IPS-NIHi11 (cell line): ENCODE measurements around the gene EFNA2.

Experiments
- DNase-seq: peaks from one replicate; pipeline ENCODE4 v3.0.0; 2012; ENCODE audit warnings: mixed read lengths, low spot score

EFNA2 gene

DNA sequence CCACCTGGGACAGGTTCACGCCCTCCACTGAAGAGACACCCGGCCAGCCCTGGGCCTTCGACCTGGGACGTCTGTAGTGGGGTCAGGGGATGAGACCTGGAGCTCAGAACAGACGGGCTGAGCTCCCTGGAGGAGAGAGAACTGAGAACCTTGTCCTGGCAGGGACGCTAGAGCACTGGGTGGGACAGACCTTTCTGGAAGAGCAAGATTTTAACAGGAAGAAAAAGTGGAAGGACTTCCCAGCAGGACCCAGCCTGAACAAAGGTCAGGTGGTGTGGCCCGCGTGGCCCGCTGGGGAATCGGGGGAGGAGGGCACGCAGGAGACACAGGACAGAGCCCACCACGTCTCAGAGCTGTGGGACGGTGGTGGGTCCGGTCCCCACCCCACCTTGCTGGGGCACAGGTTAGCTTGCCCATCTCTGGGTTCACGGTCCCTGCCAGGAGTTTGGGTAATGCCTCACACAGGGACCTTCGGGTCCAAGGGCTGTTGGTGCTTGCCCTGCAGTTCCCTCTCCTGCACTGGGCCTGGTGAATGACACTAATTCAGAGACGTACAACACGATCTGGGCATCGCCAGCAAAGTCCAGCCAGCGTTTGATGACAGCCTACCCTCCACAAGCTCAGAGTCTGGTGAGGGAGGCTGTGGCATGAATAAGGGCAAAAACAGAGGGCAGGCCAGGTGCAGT lies 1.2 kb upstream of the EFNA2 start:
- DNase-seq, result no peak

DNA sequence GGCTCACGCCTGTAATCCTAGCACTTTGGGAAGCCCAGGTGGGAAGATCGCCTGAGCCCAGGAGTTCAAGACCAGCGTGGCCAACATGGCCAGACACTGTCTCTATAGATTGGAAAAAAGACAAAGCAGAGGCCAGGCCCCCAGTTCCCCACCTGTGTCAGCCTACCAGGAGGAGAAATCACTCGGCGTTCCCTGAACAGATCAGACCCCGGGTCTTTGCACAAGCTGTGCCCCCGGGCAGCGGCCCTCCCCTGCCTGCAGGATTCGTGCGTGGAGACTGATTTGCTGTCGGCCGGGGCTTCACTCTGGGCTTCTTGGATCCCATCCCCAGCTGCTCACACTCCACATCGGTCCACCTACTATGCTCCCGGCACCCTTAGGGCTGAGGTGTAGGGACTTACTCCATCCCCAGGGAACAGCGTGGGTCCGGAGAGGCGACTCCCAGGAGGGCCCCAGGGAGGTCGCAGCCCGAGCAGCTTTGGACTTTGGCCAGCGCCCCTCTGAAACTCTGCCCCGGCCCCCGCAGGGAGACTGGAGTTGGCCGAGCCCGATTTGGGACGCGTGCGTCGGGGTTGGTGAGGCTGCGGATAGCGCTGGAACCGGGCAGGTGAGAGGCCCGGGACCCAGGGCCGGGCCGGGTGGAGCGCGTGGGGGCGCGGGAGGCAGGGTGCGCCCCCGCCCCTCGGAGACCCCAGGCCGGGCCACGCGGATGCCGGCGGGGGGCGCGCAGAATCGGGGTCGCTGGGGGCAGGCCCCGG lies 515 bp upstream of the EFNA2 start:
- DNase-seq, result no peak

DNA sequence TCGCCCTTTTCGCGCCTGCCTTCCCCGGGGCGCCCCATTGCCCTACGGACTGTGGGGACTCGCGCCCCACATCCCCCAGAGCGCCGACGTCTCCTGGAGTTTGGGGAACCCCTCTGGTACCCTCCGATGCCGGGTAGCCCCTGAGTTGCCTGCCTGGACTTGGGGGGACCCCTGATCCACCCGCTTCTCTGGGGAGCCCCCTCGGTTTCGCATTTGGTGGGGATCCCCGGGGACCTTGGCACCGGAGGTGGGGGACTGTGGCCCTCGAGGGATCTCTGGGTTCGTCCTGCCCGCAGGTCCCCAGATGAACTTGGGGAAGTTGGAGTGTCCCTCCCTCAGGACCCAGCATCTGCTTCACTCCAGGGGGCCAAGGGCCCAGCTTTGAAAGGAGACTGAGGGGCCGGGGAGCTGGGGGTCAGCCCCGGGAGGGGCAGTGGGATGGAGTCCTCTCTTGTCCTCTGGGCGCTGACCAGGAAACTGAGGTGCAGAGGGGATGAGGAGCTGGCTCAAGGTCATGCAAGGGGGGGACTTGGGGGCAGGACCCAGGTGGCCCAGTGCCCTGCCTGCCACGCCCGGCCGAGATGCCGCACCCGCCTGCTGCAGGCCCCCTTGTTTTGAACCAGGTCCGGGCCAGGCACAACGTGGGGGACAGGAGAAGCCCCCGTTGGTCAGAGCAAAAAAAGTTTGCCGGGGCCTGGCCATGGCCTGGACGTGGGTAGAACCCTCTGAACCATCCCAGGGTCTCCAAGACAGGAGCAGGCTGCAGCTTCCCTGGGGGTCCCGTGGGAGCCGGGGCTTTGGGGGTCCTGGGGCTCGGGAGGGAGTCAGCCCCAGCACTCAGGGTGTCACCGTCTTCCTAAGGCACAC lies 1.0 kb downstream of the EFNA2 start:
- no peak for DNase-seq

DNA sequence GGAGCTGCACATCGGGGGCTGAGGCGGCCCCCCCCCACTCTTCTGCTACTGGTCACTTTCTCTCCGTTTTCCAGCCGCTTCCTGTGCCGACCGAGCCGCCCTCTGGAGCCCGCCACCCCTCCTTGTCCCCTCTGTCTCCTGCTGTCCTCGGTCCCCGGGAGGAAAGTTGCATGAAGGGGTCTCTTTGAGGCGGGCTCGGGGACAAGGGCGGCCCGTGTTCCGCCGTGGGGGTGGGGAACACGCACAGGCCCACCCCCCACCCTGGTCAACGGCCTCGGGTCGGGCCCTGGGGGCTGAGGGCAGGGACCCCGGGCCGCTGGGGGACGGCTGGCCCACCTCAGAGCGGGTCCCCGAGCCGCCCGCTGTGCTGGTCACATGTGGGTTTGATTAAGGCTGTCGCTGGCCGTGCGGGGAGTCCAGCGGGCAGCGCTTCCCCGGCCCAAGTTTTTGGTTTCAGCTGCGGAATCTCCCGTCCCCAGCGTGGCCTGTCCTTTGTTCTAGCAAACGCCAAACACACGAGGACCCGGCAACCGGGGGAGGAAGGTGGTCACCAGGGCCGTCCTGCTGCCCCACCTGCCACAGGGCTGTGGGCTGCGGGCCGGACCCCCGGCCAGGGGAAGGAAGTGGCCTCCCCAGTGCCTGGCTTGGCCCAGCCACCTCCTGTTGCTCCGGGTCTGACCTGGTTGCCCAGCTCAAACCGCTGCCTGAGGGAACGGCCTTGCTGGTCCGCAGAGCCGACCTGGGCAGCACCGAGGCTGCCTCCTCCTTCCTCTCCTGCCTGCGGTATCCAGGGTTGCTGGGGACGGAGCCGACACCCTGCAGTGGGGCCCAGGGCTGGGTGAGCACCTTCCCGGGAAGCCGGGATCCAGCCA lies 1.9 kb downstream of the EFNA2 start:
- no peak for DNase-seq

DNA sequence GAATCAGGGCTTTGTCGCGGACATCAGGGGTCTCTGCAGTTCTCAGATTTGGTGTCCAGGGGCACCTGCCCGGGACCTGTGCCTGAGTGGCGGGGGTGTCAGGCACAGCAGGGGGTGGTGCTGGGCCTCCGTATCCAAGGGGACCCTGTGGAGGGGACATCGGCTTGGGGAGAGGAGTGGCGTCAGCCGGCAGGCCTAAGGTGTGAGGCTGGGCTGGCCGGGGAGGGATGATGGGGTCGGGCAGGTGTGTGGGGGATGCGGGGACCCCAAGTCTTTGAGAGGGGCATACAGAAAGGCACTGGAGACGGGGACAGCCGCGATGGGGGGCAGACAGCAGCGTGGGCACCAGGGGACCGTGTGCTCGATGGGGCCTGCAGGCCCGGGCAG lies 2.5 kb downstream of the EFNA2 start:
- DNase-seq, result no peak

DNA sequence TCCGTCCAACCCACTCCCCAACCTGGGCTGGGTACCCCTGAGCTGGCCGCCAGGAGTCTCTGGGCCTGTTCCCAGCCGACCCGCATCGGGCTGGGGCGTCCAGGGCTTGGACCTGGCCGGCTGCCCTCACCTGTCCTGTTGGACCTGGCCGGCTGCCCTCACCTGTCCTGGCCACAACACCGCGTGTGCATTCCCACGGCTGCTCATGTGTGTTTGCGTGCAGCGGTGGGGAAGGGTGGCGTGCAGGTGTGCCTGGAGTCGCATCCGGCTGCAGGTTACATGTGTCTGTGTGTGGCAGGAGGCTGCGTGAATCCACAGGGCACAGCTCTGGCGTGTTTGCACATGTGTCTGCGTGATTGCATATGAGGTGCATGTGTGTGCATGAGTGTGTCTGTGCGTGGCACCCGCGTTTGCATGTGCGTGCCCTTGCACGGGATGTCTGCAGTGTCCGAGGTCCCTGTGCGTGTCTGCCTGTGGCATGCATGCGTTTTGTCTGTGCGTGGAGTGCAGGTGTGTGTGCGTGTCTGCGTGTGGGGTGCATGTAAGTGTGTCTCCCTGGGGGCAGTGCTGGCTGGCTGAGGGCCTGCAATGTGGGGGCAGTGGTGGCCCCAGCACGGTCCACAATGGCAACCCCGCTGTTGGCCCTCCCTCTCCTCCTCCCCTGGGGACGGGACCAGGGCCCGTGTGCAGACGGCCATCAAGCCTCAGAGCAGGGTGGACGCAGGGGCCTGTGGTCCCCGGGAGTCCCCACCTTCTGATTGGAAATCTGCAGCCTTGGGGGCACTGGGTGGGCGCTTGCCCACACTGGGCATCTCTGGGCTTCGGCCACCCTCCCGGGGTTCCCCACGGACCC lies 3.4 kb downstream of the EFNA2 start:
- no peak for DNase-seq

DNA sequence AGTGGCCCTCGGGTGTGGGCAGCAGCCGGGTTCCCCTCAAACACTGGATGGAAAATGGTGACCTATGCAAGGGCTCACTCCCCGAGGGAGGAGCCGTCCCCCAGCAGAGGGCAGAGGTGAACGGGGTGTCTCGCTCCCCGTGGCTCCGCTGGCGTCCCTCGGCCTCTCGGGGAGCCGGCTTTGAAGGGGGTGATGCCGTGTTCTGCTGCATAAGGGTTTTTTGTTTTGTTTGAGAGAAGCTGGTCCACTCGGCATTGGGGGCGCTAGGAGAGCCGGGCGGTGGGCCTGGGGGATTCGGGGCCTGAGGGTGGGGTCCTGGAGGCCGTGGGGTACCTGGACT lies 4.0 kb downstream of the EFNA2 start:
- DNase-seq, result no peak

DNA sequence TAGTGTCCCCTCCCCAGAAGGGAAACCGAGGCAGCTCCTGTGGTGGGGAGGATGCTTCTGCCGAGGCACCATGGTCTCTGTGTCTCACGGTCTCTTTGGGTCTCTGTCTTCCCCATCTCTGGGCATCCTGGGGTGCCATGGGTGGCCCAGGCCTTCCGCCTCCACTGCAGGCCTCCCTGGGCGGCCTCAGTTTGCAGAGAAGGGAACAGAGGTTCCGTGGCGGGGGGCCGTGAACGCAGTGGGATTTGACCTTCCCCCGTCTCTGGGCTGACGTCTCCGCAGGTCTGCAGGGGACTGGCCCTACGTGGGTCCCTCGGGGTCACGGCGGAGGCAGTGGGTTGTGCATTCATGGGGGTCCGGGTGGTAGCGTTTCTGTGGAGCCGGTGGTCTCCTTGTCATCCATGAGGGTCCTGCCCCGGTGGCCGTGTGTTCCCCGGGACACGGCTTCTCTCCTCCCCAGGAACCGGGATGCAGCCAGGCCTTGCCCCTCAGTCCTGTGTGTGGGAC lies 4.6 kb downstream of the EFNA2 start:
- DNase-seq, result no peak

DNA sequence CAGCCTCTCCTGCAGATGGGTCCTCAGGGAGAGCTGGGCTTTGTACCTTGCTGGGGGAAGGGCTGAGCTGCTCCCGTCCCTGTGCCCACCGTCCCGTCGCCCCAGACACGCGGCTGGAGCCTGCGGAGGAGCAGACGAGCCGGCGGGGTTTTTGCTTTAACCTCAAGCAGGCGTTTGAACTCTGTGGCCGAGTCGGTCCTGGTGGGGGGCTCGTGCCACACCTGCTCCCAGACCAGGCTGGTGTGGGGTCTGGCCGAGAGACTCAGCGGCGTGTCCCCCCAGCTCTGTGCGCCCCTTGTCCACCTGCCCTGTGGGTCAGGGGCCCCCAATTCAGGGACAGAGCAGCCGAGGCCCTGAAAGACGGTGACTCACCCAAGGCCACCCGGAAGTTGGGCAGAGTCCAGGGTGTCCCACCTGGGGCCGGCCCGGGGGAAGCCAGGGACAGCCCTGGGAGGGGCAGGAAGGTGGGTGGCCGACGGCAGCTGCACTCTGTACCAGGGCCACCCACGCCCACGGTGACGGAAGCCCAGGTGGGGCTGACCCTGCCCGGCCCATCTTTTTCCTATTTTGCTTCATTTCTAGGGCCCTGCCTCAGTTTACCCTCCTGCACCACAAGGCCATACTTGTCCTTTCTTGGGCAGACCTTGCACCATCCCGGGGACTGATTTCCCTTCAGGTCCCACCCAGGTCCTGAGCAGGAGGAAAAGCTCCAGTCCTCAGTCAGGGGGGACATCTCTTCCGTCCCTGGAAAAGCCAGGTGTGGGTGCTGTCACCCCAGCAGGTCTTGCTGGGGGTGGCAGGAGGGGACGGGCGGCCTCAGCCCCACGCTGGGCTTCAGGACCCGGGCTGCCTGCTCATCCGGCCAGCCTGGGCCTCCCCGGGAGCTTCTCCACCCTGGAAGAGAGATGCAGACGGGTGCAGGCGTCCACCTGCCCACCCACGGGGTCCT lies 5.3 kb downstream of the EFNA2 start:
- DNase-seq, result no peak

DNA sequence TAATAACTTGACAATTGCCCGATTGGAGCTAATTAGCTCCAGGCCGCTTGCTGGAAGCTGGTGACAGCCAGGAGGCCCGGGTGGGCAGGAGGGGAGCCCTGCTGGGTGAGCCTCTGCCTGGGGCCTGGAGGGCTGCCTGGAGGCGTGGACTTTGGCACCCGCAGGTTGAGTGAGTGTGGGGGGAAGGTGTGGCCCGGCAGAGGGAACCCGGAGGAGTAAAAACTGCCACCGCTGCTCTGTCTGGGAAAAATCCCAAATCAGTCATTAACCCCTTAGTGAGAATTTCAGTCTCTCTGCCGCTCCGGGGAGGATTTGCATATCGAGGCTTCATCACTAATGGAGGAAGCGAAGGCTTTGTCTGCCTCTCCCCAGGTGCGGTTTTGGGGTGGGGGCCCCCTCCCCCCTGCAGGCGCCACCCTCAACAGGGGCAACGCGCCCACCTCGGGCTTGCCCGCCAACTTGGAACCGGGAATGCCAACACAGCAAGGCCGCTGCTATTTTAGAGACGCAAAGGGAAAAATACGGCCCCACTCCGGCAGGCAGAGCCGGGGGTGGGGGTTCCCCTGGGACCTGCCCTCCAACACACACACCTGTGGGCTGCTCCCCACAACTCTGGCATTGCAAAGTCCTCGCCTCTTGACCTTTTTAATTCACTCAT lies 6.2 kb downstream of the EFNA2 start:
- no peak for DNase-seq

DNA sequence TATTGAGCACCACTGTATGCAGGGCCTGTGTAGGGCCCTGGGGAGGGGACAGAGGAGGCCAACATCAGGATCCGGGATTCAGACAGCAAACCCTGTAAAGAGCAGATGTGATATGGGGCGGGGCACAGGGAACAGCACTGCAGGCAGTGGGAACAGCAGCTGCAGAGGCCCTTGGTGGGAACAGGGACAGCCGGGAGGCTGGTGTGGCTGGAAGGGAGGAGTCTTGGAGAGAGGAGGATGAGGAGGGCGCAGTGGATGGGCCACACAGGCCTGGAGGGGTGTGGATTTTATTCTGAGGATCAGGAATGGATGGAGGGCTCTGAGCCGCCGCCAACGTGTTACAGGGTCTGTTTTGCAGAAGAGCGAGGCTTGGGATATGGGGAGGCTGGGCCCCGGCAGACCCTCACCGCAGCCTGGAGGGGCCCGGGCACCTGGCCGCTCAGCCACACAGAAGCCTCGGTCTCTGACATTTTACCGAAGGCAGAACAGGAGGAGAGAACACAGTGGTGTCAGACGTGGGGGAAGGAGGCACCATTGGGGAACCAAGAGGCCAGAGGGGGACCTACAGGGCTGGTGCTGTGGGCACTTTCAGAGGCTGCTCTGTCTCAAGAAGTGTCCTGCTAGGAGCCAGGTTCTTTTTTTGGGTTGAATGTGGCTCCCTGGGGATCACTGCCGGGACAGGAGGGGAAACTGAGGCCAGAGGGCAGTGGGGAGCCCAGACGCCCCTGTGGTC lies 6.9 kb downstream of the EFNA2 start:
- DNase-seq, result no peak

DNA sequence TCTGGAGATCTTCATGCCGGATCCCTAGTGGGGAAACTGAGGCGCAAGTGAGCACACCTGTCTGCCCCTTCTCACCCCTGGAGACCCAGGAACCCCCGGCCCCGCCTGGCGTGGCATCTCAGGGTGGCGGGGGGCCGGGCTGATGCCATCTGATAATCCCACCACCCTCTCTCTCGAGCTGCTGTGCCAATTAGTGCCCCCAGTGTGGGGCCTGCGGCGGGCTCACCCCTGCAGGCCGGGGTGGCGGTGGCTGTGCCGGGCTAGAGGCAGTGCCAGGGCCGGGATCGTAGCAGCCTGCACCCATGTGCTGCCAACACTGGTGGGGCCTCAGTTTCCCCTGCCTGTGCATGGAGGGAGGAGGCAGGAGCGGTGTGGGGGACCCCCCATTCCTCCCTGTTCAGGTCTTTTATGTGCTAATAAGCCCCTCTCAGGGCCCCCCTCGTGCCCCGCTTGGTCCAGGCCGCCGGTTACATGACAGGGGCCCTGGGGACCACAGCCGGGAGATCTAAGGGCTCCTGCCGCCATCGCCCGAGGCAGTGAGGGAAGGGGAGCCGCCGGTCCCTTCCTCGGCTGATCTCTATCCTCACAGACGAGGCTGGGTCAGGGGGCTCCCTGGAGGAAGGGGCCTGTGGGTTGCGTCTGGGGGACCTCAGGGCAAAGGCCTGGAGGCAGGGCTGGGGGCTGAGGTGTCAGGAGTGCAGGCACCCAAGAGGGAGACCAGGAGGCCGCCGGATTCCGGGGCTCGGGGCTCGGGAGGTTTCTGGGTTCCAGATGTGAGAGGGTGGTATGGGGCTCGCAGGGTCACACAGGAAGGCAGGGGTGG lies 8.3 kb downstream of the EFNA2 start:
- no peak for DNase-seq

DNA sequence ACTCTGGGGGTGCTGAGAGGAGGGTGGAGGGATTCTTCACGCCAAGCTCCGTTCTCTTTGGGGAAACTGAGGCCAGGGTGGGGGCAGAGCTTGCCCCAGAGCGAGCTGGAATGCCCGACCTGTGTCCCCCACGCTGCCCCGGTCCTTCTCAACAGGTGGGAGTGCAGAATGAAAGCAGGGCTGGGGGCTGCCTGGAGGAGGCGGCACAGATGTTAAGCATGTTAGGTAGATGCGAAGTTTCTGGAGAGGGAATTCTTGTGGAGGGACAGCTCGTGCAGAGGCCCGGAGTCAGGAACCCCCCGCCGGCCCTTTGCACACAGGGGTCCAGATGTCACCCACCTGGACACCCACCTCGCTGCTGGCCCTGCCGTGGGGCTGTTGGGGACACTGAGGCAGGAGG lies 9.0 kb downstream of the EFNA2 start:
- DNase-seq, result no peak

DNA sequence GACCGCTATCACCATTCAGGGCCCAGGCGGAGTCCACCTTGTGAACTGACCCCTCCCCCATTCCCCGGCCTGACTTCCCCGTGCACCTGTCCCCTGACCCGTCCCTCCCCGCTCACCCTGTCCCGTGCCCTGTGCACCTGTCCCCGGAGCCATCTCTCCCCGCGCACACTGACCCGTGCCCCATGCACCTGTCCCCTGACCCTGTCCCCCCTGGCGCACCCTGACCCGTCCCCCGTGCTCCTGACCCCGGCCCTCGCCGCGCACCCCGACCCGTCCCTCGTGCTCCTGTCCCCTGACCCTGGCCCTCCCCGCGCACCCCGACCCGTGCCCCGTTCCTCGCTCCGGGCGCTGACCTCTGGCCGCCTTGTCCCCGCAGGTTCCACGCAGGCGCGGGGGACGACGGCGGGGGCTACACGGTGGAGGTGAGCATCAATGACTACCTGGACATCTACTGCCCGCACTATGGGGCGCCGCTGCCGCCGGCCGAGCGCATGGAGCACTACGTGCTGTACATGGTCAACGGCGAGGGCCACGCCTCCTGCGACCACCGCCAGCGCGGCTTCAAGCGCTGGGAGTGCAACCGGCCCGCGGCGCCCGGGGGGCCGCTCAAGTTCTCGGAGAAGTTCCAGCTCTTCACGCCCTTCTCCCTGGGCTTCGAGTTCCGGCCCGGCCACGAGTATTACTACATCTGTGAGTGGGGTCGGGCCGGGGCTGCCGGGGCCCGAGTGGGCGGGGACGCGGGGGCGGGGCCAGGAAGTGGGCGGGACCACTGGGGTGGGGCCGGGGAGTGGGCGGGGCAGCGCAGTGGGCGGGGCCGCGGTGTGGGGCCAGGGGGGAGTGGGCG lies 9.7 kb downstream of the EFNA2 start:
- DNase-seq, result peak; percentile 98

DNA sequence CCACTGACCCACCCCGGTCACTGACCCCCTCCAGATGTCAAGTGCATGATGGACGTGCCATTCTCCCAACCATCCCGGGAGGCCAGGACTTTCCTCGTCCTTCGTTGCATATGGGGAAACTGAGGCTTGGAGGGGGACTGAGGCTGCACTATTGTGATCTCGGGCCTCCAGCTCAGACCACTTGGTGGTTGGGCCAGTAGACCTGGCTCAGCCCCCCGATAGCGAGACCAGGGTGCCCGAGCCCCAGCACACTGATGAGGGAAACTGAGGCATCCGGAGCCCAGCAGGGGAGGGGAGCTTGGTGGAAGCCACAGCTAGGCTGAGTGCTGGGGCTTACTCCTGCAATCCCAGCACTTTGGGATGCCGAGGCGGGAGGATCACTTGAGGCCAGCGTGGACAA lies 10.4 kb downstream of the EFNA2 start:
- no peak for DNase-seq

DNA sequence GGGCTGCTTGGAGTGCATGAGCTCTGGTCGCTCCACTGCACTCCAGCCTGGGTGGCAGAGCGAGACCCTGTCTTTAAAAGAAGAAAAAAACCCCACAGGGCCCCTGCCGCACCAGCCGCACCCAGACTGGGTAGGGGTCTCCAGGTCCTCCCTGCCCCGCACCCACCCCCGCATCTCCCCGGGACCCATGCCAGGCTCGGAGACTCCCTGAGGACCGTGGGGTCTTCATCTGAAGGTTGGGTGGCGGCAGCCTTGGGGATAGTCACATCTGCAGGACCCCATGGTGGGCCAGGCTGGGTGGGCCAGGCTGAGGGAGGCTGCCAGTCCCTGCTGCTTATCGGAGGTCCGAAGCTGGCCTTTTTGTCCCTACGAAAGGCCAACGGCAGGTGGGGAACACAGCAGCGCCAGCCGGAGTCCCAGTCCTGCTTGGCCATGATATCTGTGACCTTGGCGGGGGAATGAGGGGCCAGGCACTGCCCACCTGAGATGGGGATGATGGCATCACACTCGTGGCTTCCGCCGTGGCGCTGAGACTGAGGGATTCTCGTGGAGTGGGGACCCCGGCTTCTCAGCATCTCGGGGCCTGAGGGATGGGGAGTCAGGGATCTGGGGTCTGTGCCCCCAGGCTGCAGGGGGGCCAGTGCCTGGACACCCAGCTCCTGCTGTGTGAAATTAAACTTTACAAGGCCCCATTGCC lies 11.1 kb downstream of the EFNA2 start:
- no peak for DNase-seq
